NCI-H146 treated with DMSO at 0.1 percent for 48 hours (cell line): ENCODE data around the gene SMIM11.
"Not testable (repeated sequence)": the region's sequence is repeated elsewhere in the genome, so short reads cannot be mapped to it uniquely, and the experiment has no call there.

Source experiments
- DNase-seq: peaks from one replicate; lab custom pipeline; 2025; ENCODE audit not compliant: unreplicated experiment; lab: John Stamatoyannopoulos, UW

Gene SMIM11

GRCh38 chr21:34407294-34407693, 32.0 kb downstream of the SMIM11 start:
- not testable (repeated sequence) for DNase-seq

GRCh38 chr21:34417448-34418077, 42.3 kb downstream of the SMIM11 start:
- DNase-seq, result not testable (repeated sequence)

- not testable (repeated sequence) for DNase-seq
Measured at GRCh38 chr21:34423805-34424204, 48.5 kb downstream of the SMIM11 start, which contains the start of gene SMIM34. Gene SMIM34, minus strand, starts transcription at chr21:34423951. Its CDS starts 112 bp downstream, at chr21:34423839.

GRCh38 chr21:34427339-34427738, 52.0 kb downstream of the SMIM11 start:
- DNase-seq, result not testable (repeated sequence)

- not testable (repeated sequence) for DNase-seq
Measured at GRCh38 chr21:34428441-34428840, 53.1 kb downstream of the SMIM11 start.

GRCh38 chr21:34429710-34430109, 54.4 kb downstream of the SMIM11 start:
- DNase-seq, result not testable (repeated sequence)
